Esophagus squamous epithelium (tissue), 5 donors: Measurements from ENCODE around the gene IGFBP5. TPM values are rescaled to one million over a fixed set of nuclear protein-coding genes. Genes with fewer than 3 reads are reported as not detected.

Source experiments
- DNase-seq: peaks from one replicate; lab custom pipeline; 2025; lab: John Stamatoyannopoulos, UW
- H3K27ac ChIP-seq, 4 donors: fragments of 200-600 bp; sonication (generic); one replicate each; pipeline ENCODE4 v1.5.1; 2016 to 2019; ENCODE audit warnings: mild to moderate bottlenecking in 1 of 4
- H3K27me3 ChIP-seq, 4 donors: fragments of 200-600 bp; sonication (generic); 1 replicate in 3 of 4; 2 replicates in 1 of 4; pipeline versions ENCODE4 v1.5.1 to v1.6.0; 2017 to 2021; ENCODE audit warnings: antibody characterized with exemption in 1 of 4
- H3K36me3 ChIP-seq, 3 donors: fragments of 200-600 bp; sonication (generic); one replicate each; pipeline ENCODE4 v1.5.1; 2016 to 2019
- H3K4me1 ChIP-seq, 3 donors: fragments of 200-600 bp; sonication (generic); one replicate each; pipeline ENCODE4 v1.5.1; 2017 to 2019
- H3K4me3 ChIP-seq, 4 donors: fragments of 200-600 bp; sonication (generic); 1 replicate in 3 of 4; 2 replicates in 1 of 4; pipeline ENCODE4 v1.5.1; 2016 to 2019; ENCODE audit warnings: mild to moderate bottlenecking in 2 of 4, moderate library complexity in 1 of 4
- H3K9me3 ChIP-seq, 3 donors: fragments of 200-600 bp; sonication (generic); one replicate each; pipeline ENCODE4 v1.5.1; 2016 to 2019
- CTCF ChIP-seq, 6 experiments: fragments of 450-650 bp in 4 of 6; fragments of 200-600 bp in 2 of 6; sonication (generic) in 2 of 6; IDR thresholded peaks; one replicate each; pipeline ENCODE4 v1.5.1; 2016 to 2019; ENCODE audit warnings: antibody characterized with exemption in 6 of 6, mild to moderate bottlenecking in 4 of 6, moderate library complexity in 4 of 6
- POLR2A ChIP-seq, 4 donors: fragments of 450-650 bp; IDR thresholded peaks; one replicate each; pipeline ENCODE4 v1.6.1; 2017; ENCODE audit warnings: antibody characterized with exemption in 4 of 4, mild to moderate bottlenecking in 4 of 4, moderate library complexity in 3 of 4
- WGBS, 2 donors: methylation state at CpG; one replicate each; pipeline ENCODE4 v1.1.5; 2018; 5-methylcytosine and 5-hydroxymethylcytosine counted together
- intact Hi-C: fragments of 100-400 bp; cut with DNase I; formaldehyde crosslinking; loops from one replicate; pipeline ENCODE4 v1.15.0; 2022
- total RNA-seq, 4 donors: library from RNA; depleted of rRNA; stranded (reverse); fragments of >200 nt; gene quantifications; one replicate each; pipeline ENCODE4 v1.1.0, GENCODE V29; 2016
- donor health status: DM: yes; HTN: yes; CAD: no.

The IGFBP5 gene
- total RNA-seq, 4 donors from 2014 or later: 26.9 to 899 (median 95.4) TPM

GRCh38 chr2:216710551-216711301, 15.4 kb upstream of the IGFBP5 start:
- Histone ChIP-seq H3K4me3 (peak overlapping the region in 1 of 4 donors; percentile 13), H3K4me1 (peaks cover 21 to 58% (median 49%) of the 10 kb centered on the region in 3 donors), H3K27me3 (no peaks in the 10 kb centered on the region), H3K27ac (peak overlapping the region; percentile 53 to 94 (median 82)), H3K9me3 (peaks cover 0 to 4% (median 0%) of the 10 kb centered on the region in 3 donors), H3K36me3 (no peaks in the 10 kb centered on the region)
- intact Hi-C loops: no loop called here
- DNase-seq: no peak
- 9 to 40% methylated on average over 7 to 9 of the region's 11 CpGs for WGBS, 2 donors
- no peak for TF ChIP-seq CTCF (IDR thresholded peaks at IDR 0.05)
- no peak for TF ChIP-seq POLR2A (IDR thresholded peaks at IDR 0.05)

DNA sequence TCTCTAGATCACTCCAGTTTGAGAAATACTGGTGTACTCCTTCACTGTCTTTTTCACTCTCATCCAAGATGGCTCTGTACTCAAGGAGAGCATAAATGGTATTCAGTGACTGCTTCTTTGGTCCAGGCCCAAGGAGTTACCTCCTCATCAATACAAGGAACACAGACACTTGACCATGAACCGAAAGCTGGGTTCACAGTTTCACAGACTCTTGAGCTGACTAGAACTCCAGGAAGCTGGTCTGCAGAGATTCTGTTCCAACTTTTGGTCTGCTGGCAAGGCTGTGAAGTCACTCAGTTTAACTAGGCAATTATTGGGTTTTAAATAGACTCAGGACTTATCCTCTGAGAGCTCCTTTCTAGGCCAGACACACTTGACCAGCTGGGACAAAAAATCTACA, 7.4 kb upstream of the IGFBP5 start:
- TF ChIP-seq CTCF (IDR thresholded peaks at IDR 0.05) (no peak), POLR2A (IDR thresholded peaks at IDR 0.05) (no peak)
- intact Hi-C loops: no loop called here
- peaks cover 0 to 8% (median 0%) of the 10 kb centered on the region in 4 donors for H3K27me3 ChIP-seq
- H3K9me3 ChIP-seq: no peaks in the 10 kb centered on the region
- 50 to 92% methylated on average over 1 of the region's 1 CpG for WGBS, 2 donors
- no peak overlapping the region for H3K4me3 ChIP-seq
- no peak overlapping the region for H3K27ac ChIP-seq
- H3K36me3 ChIP-seq: no peaks in the 10 kb centered on the region
- no peak for DNase-seq
- peaks cover 9 to 33% (median 12%) of the 10 kb centered on the region in 3 donors for H3K4me1 ChIP-seq

GRCh38 chr2:216701544-216701943, 6.2 kb upstream of the IGFBP5 start:
- WGBS, 2 donors: 85 to 98% methylated on average over 6 to 7 of the region's 7 CpGs
- peaks cover 0 to 17% (median 0%) of the 10 kb centered on the region in 4 donors for H3K27me3 ChIP-seq
- TF ChIP-seq POLR2A (IDR thresholded peaks at IDR 0.05) (no peak), CTCF (IDR thresholded peaks at IDR 0.05) (no peak)
- intact Hi-C loops: no loop called here
- DNase-seq: no peak
- peaks cover 14 to 43% (median 14%) of the 10 kb centered on the region in 3 donors for H3K4me1 ChIP-seq
- H3K9me3 ChIP-seq: no peaks in the 10 kb centered on the region
- H3K27ac ChIP-seq: peak overlapping the region in 2 of 4 donors; percentile 54 to 70
- H3K36me3 ChIP-seq: no peaks in the 10 kb centered on the region
- no peak overlapping the region for H3K4me3 ChIP-seq

- Histone ChIP-seq H3K27ac (peak overlapping the region in 3 of 4 donors; percentile 54 to 73 (median 70)), H3K9me3 (no peaks in the 10 kb centered on the region), H3K36me3 (no peaks in the 10 kb centered on the region), H3K4me1 (peaks cover 15 to 51% (median 21%) of the 10 kb centered on the region in 3 donors), H3K27me3 (peaks cover 0 to 23% (median 0%) of the 10 kb centered on the region in 4 donors), H3K4me3 (no peak overlapping the region)
- intact Hi-C loops: no loop called here
- 44 to 45% methylated on average over 5 of the region's 5 CpGs for WGBS, 2 donors
- no peak for DNase-seq
- TF ChIP-seq CTCF (IDR thresholded peaks at IDR 0.05): no peak
- TF ChIP-seq POLR2A (IDR thresholded peaks at IDR 0.05): no peak
These were observed 5.4 kb upstream of the IGFBP5 start for GRCh38 chr2:216700781-216701180.

GRCh38 chr2:216700088-216700567, 4.8 kb upstream of the IGFBP5 start:
- Histone ChIP-seq H3K4me1 (peaks cover 18 to 57% (median 25%) of the 10 kb centered on the region in 3 donors), H3K4me3 (no peak overlapping the region), H3K27me3 (peaks cover 0 to 30% (median 0%) of the 10 kb centered on the region in 4 donors), H3K9me3 (no peaks in the 10 kb centered on the region), H3K27ac (peak overlapping the region in 3 of 4 donors; percentile 54 to 73 (median 70)), H3K36me3 (no peaks in the 10 kb centered on the region)
- no peak for DNase-seq
- TF ChIP-seq POLR2A (IDR thresholded peaks at IDR 0.05) (no peak), CTCF (IDR thresholded peaks at IDR 0.05) (no peak)
- 20 to 37% methylated on average over 7 of the region's 7 CpGs for WGBS, 2 donors
- intact Hi-C loops: no loop called here
